HepG2 (cell line): ENCODE data around the gene ABCA2. TPM values are rescaled to one million over a fixed set of nuclear protein-coding genes. Genes with fewer than 3 reads are reported as not detected.

Experiments
- AKAP8 ChIP-seq: sonication (generic); formaldehyde crosslinking; IDR thresholded peaks from 2 replicates; pipeline ENCODE4 v1.5.1; 2020; ENCODE audit warnings: mild to moderate bottlenecking, missing genetic modification reagents
- HINFP ChIP-seq: sonication (generic); formaldehyde crosslinking; IDR thresholded peaks from 2 replicates; pipeline ENCODE4 v1.4.0; 2020; ENCODE audit warnings: low read depth, mild to moderate bottlenecking, missing genetic modification reagents
- LCORL ChIP-seq, 2 experiments: fragments of 450-650 bp in 1 of 2; sonication (generic) in 1 of 2; formaldehyde crosslinking in 1 of 2; IDR thresholded peaks; 2 replicates each; pipeline versions ENCODE4 v1.5.0 to v1.6.1; 2017 to 2020; ENCODE audit warnings: antibody characterized with exemption in 1 of 2, missing genetic modification reagents in 1 of 2
- ZBTB40 ChIP-seq, 2 experiments: fragments of 450-650 bp in 1 of 2; sonication (generic) in 1 of 2; formaldehyde crosslinking in 1 of 2; IDR thresholded peaks; 2 replicates each; pipeline versions ENCODE4 v1.6.1 to v1.8.0; 2016 to 2022; ENCODE audit warnings: antibody characterized with exemption in 1 of 2, mild to moderate bottlenecking in 1 of 2, missing genetic modification reagents in 1 of 2
- ZNF318 ChIP-seq: sonication (generic); formaldehyde crosslinking; IDR thresholded peaks from 2 replicates; pipeline ENCODE4 v1.4.0; 2020; ENCODE audit warnings: mild to moderate bottlenecking, missing genetic modification reagents
- ZNF430 ChIP-seq: sonication (generic); formaldehyde crosslinking; IDR thresholded peaks from 2 replicates; pipeline ENCODE4 v1.9.0; 2021; ENCODE audit warnings: mild to moderate bottlenecking, missing genetic modification reagents
- polyA plus RNA-seq, 8 experiments: library from polyadenylated mRNA; depleted of rRNA in 3 of 8; stranded (reverse) in 7 of 8; unstranded in 1 of 8; fragments of >200 nt; fragmentation: Illumina TruSeq in 4 of 8; extraction: Trizol in 4 of 8; gene quantifications; 2 replicates each; pipeline versions ENCODE4 v1.2.1 to v1.2.3, GENCODE V29; 2011 to 2016; ENCODE audit warnings: low read depth in 4 of 8, missing spikeins in 1 of 8, mixed read lengths in 1 of 8; ENCODE audit not compliant: insufficient read depth in 1 of 8
- total RNA-seq, 5 experiments: library from RNA; depleted of rRNA; stranded (reverse); fragments of >200 nt; fragmentation: Illumina TruSeq; extraction: Trizol; gene quantifications; 2 replicates each; pipeline ENCODE4 v1.2.3, GENCODE V29; 2016; ENCODE audit warnings: low read depth in 1 of 5

ABCA2 gene
- total and polyA plus RNA-seq, 2 of the 13 experiments (the other 11 are each of a cell fraction or from before 2014, with no cell fraction given) = 2.9 to 19.2 TPM

GRCh38 chr9:136996361-136997292 lies 31.4 kb downstream of the ABCA2 start, which contains the start of gene CLIC3 (continued):
- peak; percentile 89; the same call in 1 of the 2 replicates for TF ChIP-seq AKAP8 (CRISPR knock-in tag)
- TF ChIP-seq HINFP (CRISPR knock-in tag) = 0 out of 2 replicates have a peak, but pooled peaks have one; percentile 37
- peak; percentile 54; the same call in 1 of the 2 replicates for TF ChIP-seq ZNF430 (CRISPR knock-in tag)
- no peak for TF ChIP-seq LCORL (IDR thresholded peaks at IDR 0.05)
- peak; percentile 80 for TF ChIP-seq LCORL (CRISPR knock-in tag; IDR thresholded peaks at IDR 0.05)
- peak; percentile 45; the same call in 1 of the 2 replicates for TF ChIP-seq ZNF318 (CRISPR knock-in tag)
- no peak for TF ChIP-seq ZBTB40 (IDR thresholded peaks at IDR 0.05)
- no peak for TF ChIP-seq ZBTB40 (CRISPR knock-in tag; IDR thresholded peaks at IDR 0.05)
